Measurements from ENCODE around the gene FOXP3. TPM values are rescaled to one million over a fixed set of nuclear protein-coding genes. Genes with fewer than 3 reads are reported as not detected.

FOXP3 gene
- total and polyA plus RNA-seq, 2 of the 8 experiments (the other 6 are each of a cell fraction or from before 2014, with no cell fraction given), result 0.37 to 0.54 TPM

DNA sequence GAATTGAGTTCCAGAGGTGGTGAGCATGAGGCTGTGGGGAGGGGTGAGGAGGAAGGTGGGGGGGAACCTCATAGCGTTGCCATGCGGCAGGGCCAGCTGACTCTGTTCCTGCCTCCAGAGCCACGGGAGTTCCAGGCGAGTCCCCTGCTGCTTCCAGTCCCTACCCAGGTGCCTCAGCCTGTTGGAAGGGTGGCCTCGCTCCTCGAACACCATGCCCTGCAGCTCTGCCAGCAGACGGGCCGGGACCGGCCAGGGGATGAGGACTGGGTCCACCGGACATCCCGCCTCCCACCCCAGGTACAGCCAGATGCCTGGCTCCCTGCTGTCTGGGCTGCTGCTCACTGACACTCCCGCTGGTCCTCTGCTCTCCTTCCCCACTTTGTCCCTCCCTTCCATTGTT is 21.3 kb downstream of the FOXP3 start:
- Histone ChIP-seq H3K4ac (replicated peaks; ENCODE audit: insufficient read length, low read depth, low read length) (no peak overlapping the region), H4K91ac (replicated peaks; ENCODE audit: insufficient read length, low read length) (no peak overlapping the region), H3K23ac (ENCODE audit: insufficient read length) (no peak overlapping the region), H3K23me2 (ENCODE audit: low read depth, low read length) (no peaks in the 10 kb centered on the region), H3K79me1 (ENCODE audit: low read depth, low read length) (no peaks in the 10 kb centered on the region), H2BK15ac (ENCODE audit: low read length) (no peak overlapping the region), H3K4me1 (replicated peaks in 1 of 4; ENCODE audit: control insufficient read depth in 3 of 4, insufficient read depth in 4 of 4, low read length in 3 of 4) (no peaks in the 10 kb centered on the region), H2AK5ac (ENCODE audit: low read depth, low read length) (no peak overlapping the region), H4K20me1 (replicated peaks in 1 of 2; ENCODE audit: control insufficient read depth in 1 of 2, insufficient read depth in 2 of 2, low read length in 2 of 2) (no peaks in the 10 kb centered on the region), H3K9me3 (ENCODE audit: insufficient read depth in 2 of 2, low read depth in 1 of 2, low read length in 1 of 2) (no peaks in the 10 kb centered on the region), H2BK120ac (replicated peaks; ENCODE audit: low read depth, low read length) (no peak overlapping the region), H3K27ac (ENCODE audit: low read depth, low read length) (no peak overlapping the region), H3K4me3 (ENCODE audit: extremely low read depth in 1 of 4, insufficient read depth in 2 of 4, low read depth in 3 of 4, low read length in 4 of 4) (no peak overlapping the region), H4K8ac (ENCODE audit: extremely low read depth, insufficient read depth, low read length) (no peak overlapping the region), H4K5ac (ENCODE audit: insufficient read length, low read depth, low read length) (no peak overlapping the region), H3K9ac (replicated peaks in 1 of 4; ENCODE audit: extremely low read depth in 1 of 4, low read depth in 3 of 4, low read length in 3 of 4) (no peak overlapping the region), H2BK12ac (ENCODE audit: low read depth, low read length) (no peak overlapping the region), H3K79me2 (ENCODE audit: control insufficient read depth in 1 of 2, insufficient read depth in 2 of 2, low read length in 2 of 2) (no peaks in the 10 kb centered on the region), H3K56ac (replicated peaks; ENCODE audit: insufficient read length, low read depth, low read length) (no peak overlapping the region), H3K18ac (ENCODE audit: extremely low read depth, low read length) (no peak overlapping the region), H3K4me2 (ENCODE audit: insufficient read depth in 1 of 2, low read depth in 2 of 2, low read length in 2 of 2) (no peak overlapping the region), H3K36me3 (ENCODE audit: control insufficient read depth in 2 of 4, insufficient read depth in 4 of 4, low read length in 3 of 4) (no peaks in the 10 kb centered on the region; a peak in 1 of 8 replicates), H2BK20ac (ENCODE audit: low read length) (no peak overlapping the region), H3K14ac (ENCODE audit: insufficient read length) (no peak overlapping the region), H2BK5ac (ENCODE audit: low read depth, low read length) (no peak overlapping the region), H2AFZ (ENCODE audit: low read length) (no peak overlapping the region), H3K27me3 (replicated peaks in 1 of 4; ENCODE audit: control insufficient read depth in 3 of 4, extremely low read depth in 1 of 4, insufficient read depth in 3 of 4, low read length in 3 of 4) (no peaks in the 10 kb centered on the region)
- DNase-seq (ENCODE audit: low read depth in 1 of 2, low spot score in 2 of 2) (no peak), FAIRE-seq (no peak)
- CTCF ChIA-PET (ENCODE audit: partially characterized antibody), result no interaction called here
- TF ChIP-seq, protein P1, sequence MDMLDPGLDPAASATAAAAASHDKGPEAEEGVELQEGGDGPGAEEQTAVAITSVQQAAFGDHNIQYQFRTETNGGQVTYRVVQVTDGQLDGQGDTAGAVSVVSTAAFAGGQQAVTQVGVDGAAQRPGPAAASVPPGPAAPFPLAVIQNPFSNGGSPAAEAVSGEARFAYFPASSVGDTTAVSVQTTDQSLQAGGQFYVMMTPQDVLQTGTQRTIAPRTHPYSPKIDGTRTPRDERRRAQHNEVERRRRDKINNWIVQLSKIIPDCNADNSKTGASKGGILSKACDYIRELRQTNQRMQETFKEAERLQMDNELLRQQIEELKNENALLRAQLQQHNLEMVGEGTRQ (IDR thresholded peaks at IDR 0.05; ENCODE audit: low read length), result no peak
- TF ChIP-seq CBX5 (IDR thresholded peaks at IDR 0.05; ENCODE audit: low read depth, low read length) (no peak), RNF2 (IDR thresholded peaks at IDR 0.05; ENCODE audit: borderline replicate concordance, low read depth, low read length, missing control alignments, poor library complexity, severe bottlenecking) (no peak), CREB1 (IDR thresholded peaks at IDR 0.05) (no peak)
- TF ChIP-seq, protein P2, sequence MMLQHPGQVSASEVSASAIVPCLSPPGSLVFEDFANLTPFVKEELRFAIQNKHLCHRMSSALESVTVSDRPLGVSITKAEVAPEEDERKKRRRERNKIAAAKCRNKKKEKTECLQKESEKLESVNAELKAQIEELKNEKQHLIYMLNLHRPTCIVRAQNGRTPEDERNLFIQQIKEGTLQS (IDR thresholded peaks at IDR 0.05; ENCODE audit: insufficient read depth, low read depth, low read length), result no peak
- WGBS, 2 experiments (ENCODE audit: extremely low coverage in 1 of 2, insufficient coverage in 1 of 2, insufficient read length in 1 of 2, insufficient replicate concordance in 2 of 2, low coverage in 1 of 2, low lambda C conversion rate in 2 of 2, missing lambda C conversion rate in 1 of 2), result 100% methylated on average over 5 of the region's 12 CpGs; no CpG with 5 or more reads in 1 of the 2 experiments
- POLR2A ChIA-PET (ENCODE audit: partially characterized antibody), result interaction anchor here (0.7 to 1.2 kb wide), 2 partner anchors 16 to 21 kb away, joined by 3 read pairs; no protein-coding TSS in a partner anchor

All from H1 (cell line).